ENCODE measurements around the gene TADA2B. TPM values are rescaled to one million over a fixed set of nuclear protein-coding genes. Genes with fewer than 3 reads are reported as not detected.

TADA2B gene
- total and polyA plus RNA-seq, 2 of the 4 experiments (the other 2 are of a cell fraction) = 6.1 to 8.6 TPM

GRCh38 chr4:7013175-7013574 is 30.0 kb upstream of the TADA2B start:
- Histone ChIP-seq H4K91ac (ENCODE audit: insufficient read depth, low read depth, low read length) (no peak overlapping the region), H4K8ac (ENCODE audit: low read depth in 2 of 2, low read length in 2 of 2) (no peak overlapping the region), H4K5ac (ENCODE audit: low read depth, low read length) (no peak overlapping the region), H2BK15ac (ENCODE audit: low read depth, low read length) (no peak overlapping the region), H3K4ac (ENCODE audit: low read depth, low read length) (no peak overlapping the region), H3K9me1 (ENCODE audit: insufficient read depth, low read length) (peaks cover 13% of the 10 kb centered on the region; the same call in 1 of the 2 replicates), H2AK9ac (replicated peaks; ENCODE audit: low read depth, low read length, poor library complexity) (no peak overlapping the region), H3K14ac (replicated peaks; ENCODE audit: low read depth, low read length) (no peak overlapping the region), H4K20me1 (ENCODE audit: insufficient read depth, low read length) (no peaks in the 10 kb centered on the region), H2BK5ac (ENCODE audit: low read depth, low read length, poor library complexity, severe bottlenecking) (no peak overlapping the region), H3K79me1 (ENCODE audit: low read depth in 1 of 2, low read length in 2 of 2) (peaks cover 14 to 29% of the 10 kb centered on the region in 2 experiments), H3K27me3 (ENCODE audit: control insufficient read depth, insufficient read depth, low read length) (no peaks in the 10 kb centered on the region), H3K9me3 (ENCODE audit: control insufficient read depth, insufficient read depth, low read length) (no peaks in the 10 kb centered on the region), H3K27ac (ENCODE audit: insufficient read depth, low read length) (no peak overlapping the region), H3K4me1 (ENCODE audit: control insufficient read depth, insufficient read depth, low read length) (no peaks in the 10 kb centered on the region), H2BK20ac (ENCODE audit: low read depth, low read length) (no peak overlapping the region), H3K56ac (ENCODE audit: extremely low read depth, insufficient read depth, low read length) (no peak overlapping the region), H3K4me2 (ENCODE audit: low read depth, low read length) (no peak overlapping the region), H3K36me3 (ENCODE audit: control insufficient read depth, insufficient read depth, low read length) (peaks cover 59% of the 10 kb centered on the region), H2BK120ac (ENCODE audit: low read depth, low read length) (no peak overlapping the region), H2AK5ac (ENCODE audit: low read depth, low read length) (no peak overlapping the region), H3K23ac (ENCODE audit: low read depth, low read length) (no peak overlapping the region), H3K18ac (ENCODE audit: low read depth, low read length) (no peak overlapping the region), H3K9ac (ENCODE audit: low read depth, low read length) (no peak overlapping the region), H2AFZ (replicated peaks; ENCODE audit: low read length, poor library complexity) (no peak overlapping the region), H3K4me3 (ENCODE audit: insufficient read depth, low read depth, low read length) (no peak overlapping the region)
- intact Hi-C loops (cut with micrococcal nuclease) = no loop called here
- no peak for DNase-seq
- WGBS, 2 experiments (ENCODE audit: extremely low coverage in 2 of 2, insufficient read length in 1 of 2) = 99% methylated on average over 8 of the region's 11 CpGs; no CpG with 5 or more reads in 1 of the 2 experiments
- in situ Hi-C loops (cut with MboI; ENCODE audit: low sequenced_read_pairs) = no loop called here
- TF ChIP-seq MAFK (IDR thresholded peaks at IDR 0.05; ENCODE audit: low read depth, low read length) = no peak
- TF ChIP-seq, protein P1, sequence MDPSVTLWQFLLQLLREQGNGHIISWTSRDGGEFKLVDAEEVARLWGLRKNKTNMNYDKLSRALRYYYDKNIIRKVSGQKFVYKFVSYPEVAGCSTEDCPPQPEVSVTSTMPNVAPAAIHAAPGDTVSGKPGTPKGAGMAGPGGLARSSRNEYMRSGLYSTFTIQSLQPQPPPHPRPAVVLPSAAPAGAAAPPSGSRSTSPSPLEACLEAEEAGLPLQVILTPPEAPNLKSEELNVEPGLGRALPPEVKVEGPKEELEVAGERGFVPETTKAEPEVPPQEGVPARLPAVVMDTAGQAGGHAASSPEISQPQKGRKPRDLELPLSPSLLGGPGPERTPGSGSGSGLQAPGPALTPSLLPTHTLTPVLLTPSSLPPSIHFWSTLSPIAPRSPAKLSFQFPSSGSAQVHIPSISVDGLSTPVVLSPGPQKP (IDR thresholded peaks at IDR 0.05; ENCODE audit: borderline replicate concordance, low read depth, low read length) = no peak
- TF ChIP-seq USF2 (IDR thresholded peaks at IDR 0.05; ENCODE audit: low read depth, low read length) = no peak
- TF ChIP-seq SMC3 (IDR thresholded peaks at IDR 0.05; ENCODE audit: low read depth, low read length) = no peak
- no peak for TF ChIP-seq POLR2A (IDR thresholded peaks at IDR 0.05; ENCODE audit: low read depth, low read length)
- TF ChIP-seq NFE2L2 (IDR thresholded peaks at IDR 0.05; ENCODE audit: low read depth, low read length) = no peak
- no peak for TF ChIP-seq CEBPB (IDR thresholded peaks at IDR 0.05; ENCODE audit: low read depth, low read length)
- no peak for TF ChIP-seq MAZ (IDR thresholded peaks at IDR 0.05; ENCODE audit: borderline replicate concordance, low read depth, low read length)
- no peak for TF ChIP-seq BHLHE40 (IDR thresholded peaks at IDR 0.05; ENCODE audit: low read depth, low read length)
- no peak for TF ChIP-seq CTCF (conservative IDR thresholded peaks at IDR 0.05; ENCODE audit: low read depth, low read length)
- TF ChIP-seq MXI1 (IDR thresholded peaks at IDR 0.05; ENCODE audit: borderline replicate concordance, low read depth, low read length) = no peak
- TF ChIP-seq RAD21 (IDR thresholded peaks at IDR 0.05; ENCODE audit: low read length) = no peak
- no peak for TF ChIP-seq CHD1 (IDR thresholded peaks at IDR 0.05; ENCODE audit: low read depth, low read length)
- TF ChIP-seq FOS (IDR thresholded peaks at IDR 0.05; ENCODE audit: low read depth, low read length) = no peak
- TF ChIP-seq RFX5 (IDR thresholded peaks at IDR 0.05; ENCODE audit: low read depth, low read length) = no peak
- TF ChIP-seq RCOR1 (IDR thresholded peaks at IDR 0.05; ENCODE audit: insufficient replicate concordance, low read length) = no peak
- ChIA-PET POLR2A (ENCODE audit: unreplicated experiment) (no interaction called here), CTCF (no interaction called here)
- dilution Hi-C loops (cut with HindIII; ENCODE audit: low sequenced_read_pairs, unreplicated experiment) = no loop called here
- BruUV-seq (replicated peaks) = no TSS peak
- no peak for ATAC-seq (ENCODE audit: low read depth)

Data from IMR-90 (cell line).